Stimulated activated CD8-positive, alpha-beta memory T cell treated with anti-CD3 and anti-CD28 coated beads, Interleukin-7, amount 100 ng/mL, for 4 hours (primary cell): ENCODE results near the gene ADGRG4.

Experiments used
- DNase-seq, 2 donors: peaks; one replicate each; pipeline ENCODE4 v3.0.0-alpha.2; 2020; ENCODE audit warnings: low read depth in 2 of 2

The ADGRG4 gene

DNA sequence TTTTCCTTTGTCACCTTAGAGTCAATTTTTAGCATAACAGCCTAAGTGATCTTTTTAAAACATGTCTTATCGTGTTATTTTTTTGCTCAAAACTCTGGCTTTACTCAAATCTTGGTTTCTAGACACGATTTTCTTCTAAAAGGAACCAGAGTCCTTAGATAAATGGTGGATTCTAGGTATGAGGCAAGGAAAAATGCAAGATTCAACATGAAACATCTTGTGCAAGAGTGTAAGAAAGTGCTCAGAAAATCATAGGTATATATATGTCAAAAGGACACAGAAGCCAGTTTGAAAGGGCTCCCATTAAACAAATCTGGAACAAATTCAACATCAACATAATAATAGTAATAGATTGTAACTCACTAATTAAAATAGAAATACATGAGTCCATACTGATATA is 8.1 kb upstream of the ADGRG4 start:
- DNase-seq = no peak

- no peak for DNase-seq
Observed at GRCh38 chrX:136295380-136295779, 5.4 kb upstream of the ADGRG4 start.

GRCh38 chrX:136303041-136303440 is 2.3 kb downstream of the ADGRG4 start:
- no peak for DNase-seq

DNA sequence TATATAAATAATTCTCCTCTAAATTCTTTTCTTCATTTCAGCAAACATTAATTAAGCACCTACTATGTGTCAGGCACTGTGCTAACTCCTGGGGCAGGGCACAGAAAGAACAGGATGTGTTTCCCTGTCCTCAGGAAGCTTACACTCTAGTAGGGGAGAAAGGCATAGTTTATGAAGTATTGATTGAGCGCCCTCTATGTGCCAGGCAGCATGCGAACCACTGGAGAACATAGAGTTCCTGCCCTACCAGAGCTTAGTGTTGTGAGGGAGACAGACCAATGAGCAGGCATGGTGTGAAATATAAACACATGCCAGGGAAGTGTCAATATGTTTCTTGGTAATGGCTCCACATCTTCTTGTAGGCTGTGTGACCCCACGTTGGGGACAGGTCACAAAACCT is 3.7 kb downstream of the ADGRG4 start:
- no peak for DNase-seq

DNA sequence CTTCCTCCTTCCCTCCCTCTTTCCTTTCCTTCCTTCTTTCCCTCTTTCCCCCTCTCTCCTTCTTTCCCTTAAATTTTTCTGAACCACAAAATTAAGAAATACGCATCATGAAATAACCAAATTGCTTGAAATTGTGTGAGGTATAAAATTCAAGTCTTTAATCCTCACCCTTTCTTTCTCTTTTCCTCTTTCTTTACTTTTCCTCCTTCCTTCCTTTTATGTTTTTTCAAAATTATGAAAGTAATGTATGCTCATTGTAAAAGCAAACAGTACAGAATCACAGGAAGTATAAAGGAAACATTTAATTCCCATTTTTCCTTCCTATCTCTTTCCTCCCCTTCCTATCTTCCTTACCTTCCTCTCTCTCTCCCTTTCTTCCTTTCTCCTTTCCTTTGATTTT is 5.4 kb downstream of the ADGRG4 start:
- no peak for DNase-seq

DNA sequence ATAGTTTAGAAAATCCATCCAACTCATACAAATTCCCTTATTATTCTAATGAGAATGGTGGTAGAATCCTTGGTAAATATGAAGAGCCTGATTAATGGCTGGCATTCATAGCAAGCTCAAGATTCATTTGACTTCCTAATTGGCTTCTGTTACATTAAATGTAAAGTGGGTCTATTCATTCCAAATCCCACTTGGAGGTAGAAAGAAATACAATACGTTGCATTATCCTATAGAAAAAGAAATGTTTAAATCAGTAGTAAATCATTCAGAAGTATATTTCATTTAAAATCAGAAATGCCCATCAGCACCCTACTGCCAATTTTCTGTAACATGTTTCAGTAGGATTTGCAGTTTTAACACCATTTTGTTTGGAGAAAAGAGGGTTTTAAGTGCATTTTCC is 6.7 kb downstream of the ADGRG4 start:
- DNase-seq = no peak

DNA sequence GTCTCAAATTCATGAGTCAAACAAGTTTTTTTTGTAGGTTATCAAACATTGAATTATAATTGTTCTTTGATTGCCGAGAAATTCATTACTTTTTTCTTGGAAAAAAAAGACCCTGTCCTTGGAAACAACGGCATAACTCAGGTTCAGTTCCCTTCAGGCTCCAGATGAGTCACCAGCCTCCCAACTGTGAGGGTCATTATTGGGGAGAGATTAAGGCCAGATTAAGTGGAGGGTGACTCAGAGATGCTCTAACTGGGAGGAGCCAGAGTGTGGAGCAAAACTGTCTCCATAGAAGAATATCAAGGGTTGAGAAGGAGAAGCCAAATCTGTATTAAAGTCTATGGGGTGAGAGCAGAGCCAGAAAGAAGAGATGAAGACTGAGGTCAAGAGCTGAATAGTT is 9.6 kb downstream of the ADGRG4 start:
- DNase-seq = no peak

- DNase-seq = no peak
Observed at GRCh38 chrX:136318156-136318555, 17.4 kb downstream of the ADGRG4 start.

- DNase-seq = no peak
Observed at GRCh38 chrX:136318895-136319597, 18.3 kb downstream of the ADGRG4 start.

DNA sequence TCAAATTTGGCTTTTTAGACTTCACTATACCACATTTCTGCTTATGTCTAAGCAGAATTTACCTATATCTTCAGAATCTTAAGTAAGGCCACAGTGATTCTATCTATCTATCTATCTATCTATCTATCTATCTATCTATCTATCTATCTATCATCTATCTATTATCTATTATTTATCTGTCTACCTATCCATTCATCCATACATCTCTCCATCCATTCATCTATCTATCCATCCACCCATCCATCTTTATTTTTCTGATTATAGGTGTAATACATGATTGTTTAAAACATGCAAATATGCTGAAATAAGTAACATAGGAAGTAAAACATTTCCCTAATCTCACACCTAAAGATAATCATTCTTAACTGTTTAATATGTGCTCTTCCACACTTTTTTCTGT is 18.8 kb downstream of the ADGRG4 start:
- no peak for DNase-seq

DNA sequence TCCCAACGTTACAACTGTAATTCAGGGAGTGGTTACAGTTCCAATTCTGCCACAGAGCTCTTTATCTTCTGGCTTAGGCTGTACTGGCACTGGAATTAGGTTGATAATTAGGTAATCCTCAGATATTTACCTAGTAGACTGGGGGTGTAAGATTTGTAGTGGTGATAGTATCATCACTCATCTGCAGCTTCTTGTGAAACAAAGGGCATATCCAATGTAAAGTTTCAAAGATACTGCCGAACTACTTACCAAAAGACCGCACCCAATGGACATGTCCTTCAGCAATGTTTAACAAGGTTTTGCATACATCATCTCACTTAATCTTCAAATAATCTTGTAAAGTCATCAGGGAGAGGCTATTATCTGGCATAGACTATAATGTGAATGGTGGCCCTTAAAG is 20.8 kb downstream of the ADGRG4 start:
- no peak for DNase-seq

DNA sequence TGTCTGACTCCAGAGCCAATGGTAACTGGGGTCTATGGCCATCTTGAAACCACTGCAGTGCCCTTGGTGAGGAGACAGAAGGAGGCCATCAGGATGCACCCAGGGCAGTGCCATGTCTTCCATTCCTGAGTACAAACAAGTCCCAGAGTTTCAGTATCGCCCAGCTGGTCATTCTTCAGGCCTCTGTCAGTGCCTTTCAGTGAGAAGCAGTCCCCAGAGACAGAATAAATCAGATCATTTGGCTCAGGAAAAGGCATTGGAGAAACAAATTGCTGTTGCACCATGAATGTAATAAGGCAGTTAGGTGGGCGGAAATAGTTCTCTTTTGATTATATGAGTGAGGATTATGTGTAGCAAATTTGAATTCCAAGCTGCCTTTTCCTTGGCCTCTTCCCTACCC is 21.3 kb downstream of the ADGRG4 start:
- no peak for DNase-seq

DNA sequence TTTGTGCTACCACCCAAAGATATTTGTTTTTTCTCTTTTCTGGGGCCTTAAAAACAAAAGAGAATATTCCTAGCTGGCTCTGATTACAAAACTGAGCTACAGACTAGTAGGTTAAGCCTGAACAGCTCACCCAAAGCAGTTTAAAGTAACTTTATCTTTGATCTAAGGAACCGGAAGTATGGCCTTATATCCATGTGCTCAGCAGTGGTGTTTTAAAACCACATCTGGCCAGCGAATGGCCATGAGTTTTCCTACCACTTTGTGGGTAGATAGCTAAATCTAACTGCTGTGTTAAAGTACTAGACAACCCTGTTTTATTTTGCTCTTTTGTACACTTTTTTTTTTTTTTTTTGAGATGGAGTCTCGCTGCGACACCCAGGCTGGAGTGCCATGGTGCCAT is 24.6 kb downstream of the ADGRG4 start:
- no peak for DNase-seq

DNA sequence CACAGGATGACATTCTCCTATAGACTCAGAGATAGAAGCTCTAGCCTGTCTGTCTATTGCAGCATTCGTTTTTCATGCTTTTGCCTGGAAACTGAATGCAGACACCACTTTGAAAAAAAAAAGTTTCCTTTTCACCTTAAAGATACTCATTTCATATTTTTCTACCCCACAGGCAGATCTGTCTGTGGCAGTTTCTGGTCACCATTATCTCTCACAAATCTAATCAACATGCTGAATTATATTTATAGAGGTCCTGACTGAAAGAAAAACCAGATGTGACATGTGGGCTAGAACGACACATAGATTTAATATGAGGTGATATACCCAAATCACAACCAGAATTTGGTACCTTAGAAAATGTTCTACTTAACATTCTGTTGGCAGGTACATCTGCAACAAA is 28.2 kb downstream of the ADGRG4 start:
- DNase-seq = no peak

DNA sequence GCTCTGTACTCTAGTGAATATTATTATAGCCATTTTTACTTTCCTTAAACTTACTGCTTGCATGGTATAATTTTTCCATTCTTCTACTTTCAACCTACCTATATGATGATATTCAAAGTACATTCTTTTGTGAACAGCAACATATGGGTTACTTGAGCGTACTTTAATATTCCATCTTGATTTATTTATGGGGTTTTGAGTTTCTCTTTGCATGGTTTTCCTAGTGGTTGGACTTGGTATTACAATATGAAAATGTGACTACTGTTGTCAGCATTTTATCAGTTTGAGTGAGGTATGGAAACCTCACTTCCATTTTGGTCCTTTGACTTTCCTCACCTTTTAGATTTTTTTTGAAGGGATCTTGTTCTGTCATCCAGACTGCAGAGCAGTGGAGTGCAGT is 35.9 kb downstream of the ADGRG4 start:
- no peak for DNase-seq

- no peak for DNase-seq
Observed at GRCh38 chrX:136339702-136340101, 38.9 kb downstream of the ADGRG4 start.

DNA sequence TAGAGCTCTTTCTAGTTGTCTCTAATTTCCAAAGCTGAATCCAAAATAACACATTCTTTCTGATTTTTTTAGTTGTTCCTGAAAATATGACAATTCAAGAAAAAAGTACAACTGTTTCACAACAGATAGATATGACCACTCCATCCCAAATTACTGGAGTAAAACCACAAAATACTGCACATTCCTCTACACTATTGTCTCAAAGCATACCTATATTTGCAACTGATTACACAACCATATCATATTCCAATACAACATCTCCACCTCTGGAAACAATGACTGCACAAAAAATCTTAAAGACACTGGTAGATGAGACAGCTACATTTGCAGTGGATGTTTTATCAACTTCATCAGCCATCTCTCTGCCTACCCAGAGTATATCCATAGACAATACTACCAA is 43.6 kb downstream of the ADGRG4 start:
- no peak for DNase-seq

GRCh38 chrX:136346506-136346905 is 45.7 kb downstream of the ADGRG4 start:
- no peak for DNase-seq

GRCh38 chrX:136347706-136348105 is 46.9 kb downstream of the ADGRG4 start:
- DNase-seq = no peak

GRCh38 chrX:136353526-136354093 is 52.8 kb downstream of the ADGRG4 start:
- no peak for DNase-seq

GRCh38 chrX:136354201-136354600 is 53.4 kb downstream of the ADGRG4 start:
- no peak for DNase-seq

DNA sequence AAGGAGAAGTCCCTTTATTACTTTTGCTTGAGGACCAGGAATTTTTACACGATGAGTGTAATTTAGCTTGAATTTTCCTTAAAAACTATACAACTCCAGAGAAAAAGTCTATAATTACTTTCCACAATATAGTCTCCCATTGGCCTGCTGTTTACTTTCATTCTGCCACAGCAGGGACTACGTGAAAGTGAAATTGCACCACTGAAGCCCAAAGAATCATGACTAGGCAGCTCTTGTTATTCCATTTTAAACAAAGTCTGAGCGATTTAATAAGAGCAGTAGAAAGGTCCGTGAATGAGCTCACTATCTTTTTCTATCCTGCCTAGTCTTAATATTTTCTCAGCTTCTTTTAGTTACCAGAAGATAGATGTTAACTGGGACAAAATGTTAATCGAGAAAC is 68.6 kb downstream of the ADGRG4 start:
- no peak for DNase-seq

GRCh38 chrX:136376713-136377112 is 76.0 kb downstream of the ADGRG4 start:
- DNase-seq = no peak
